IMR-90 (cell line): ENCODE data around the gene NOS1. TPM values are rescaled to one million over a fixed set of nuclear protein-coding genes. Genes with fewer than 3 reads are reported as not detected.

ENCODE experiments used
- ATAC-seq: fragments of 200-7000 bp; cut with Tn5 transposase; 2 replicates; pipeline ENCODE4 v1.9.1; 2020; ENCODE audit warnings: low read depth, mild to moderate bottlenecking, moderate library complexity
- BruUV-seq: library from RNA; stranded (reverse); fragments of 400-500 nt; replicated peaks from 2 replicates; lab custom pipeline; 2021; lab: Mats Ljungman, UMichigan
- CTCF ChIA-PET: fragments of 300-600 bp; formaldehyde crosslinking; extraction: SDS; loops from one replicate; lab custom pipeline; 2021; ENCODE audit warnings: antibody characterized with exemption; lab: Yijun Ruan, JAX
- POLR2A ChIA-PET: fragments of 300-600 bp; sonication (Branson Sonifier 250); formaldehyde crosslinking; loops from one replicate; lab custom pipeline; 2022; ENCODE audit warnings: antibody characterized with exemption; ENCODE audit not compliant: unreplicated experiment; lab: Charles Lee
- DNase-seq: peaks from one replicate; pipeline ENCODE4 v3.0.0; 2013
- H2AFZ ChIP-seq: replicated peaks from 2 replicates; pipeline ENCODE3; 2013; ENCODE audit warnings: low read length, mild to moderate bottlenecking; ENCODE audit not compliant: poor library complexity
- H2AK5ac ChIP-seq: 2 replicates; pipeline ENCODE4 v1.6.1; 2013; ENCODE audit warnings: low read depth, low read length, inconsistent platforms
- H2AK9ac ChIP-seq: replicated peaks from 2 replicates; pipeline ENCODE3; 2013; ENCODE audit warnings: mild to moderate bottlenecking, low read depth, low read length, moderate library complexity; ENCODE audit not compliant: poor library complexity
- H2BK120ac ChIP-seq: 2 replicates; pipeline ENCODE4 v1.6.1; 2013; ENCODE audit warnings: low read depth, low read length, inconsistent platforms
- H2BK15ac ChIP-seq: 3 replicates; pipeline ENCODE4 v1.6.1; 2013; ENCODE audit warnings: low read depth, low read length, inconsistent platforms
- H2BK20ac ChIP-seq: 2 replicates; pipeline ENCODE4 v1.6.1; 2013; ENCODE audit warnings: low read depth, mild to moderate bottlenecking, inconsistent platforms, low read length, moderate library complexity
- H2BK5ac ChIP-seq: 2 replicates; pipeline ENCODE4 v1.6.1; 2013; ENCODE audit warnings: mild to moderate bottlenecking, low read depth, low read length, inconsistent platforms; ENCODE audit not compliant: poor library complexity, severe bottlenecking
- H3K14ac ChIP-seq: replicated peaks from 2 replicates; pipeline ENCODE4 v1.6.1; 2013; ENCODE audit warnings: low read depth, low read length, inconsistent platforms
- H3K18ac ChIP-seq: 2 replicates; pipeline ENCODE4 v1.6.1; 2013; ENCODE audit warnings: low read depth, low read length, control low read depth
- H3K23ac ChIP-seq: 2 replicates; pipeline ENCODE4 v1.6.1; 2013; ENCODE audit warnings: low read depth, low read length, inconsistent platforms
- H3K27ac ChIP-seq: 2 replicates; pipeline ENCODE4 v1.5.1; 2013; ENCODE audit warnings: mild to moderate bottlenecking, control low read depth, low read length; ENCODE audit not compliant: insufficient read depth
- H3K27me3 ChIP-seq: 2 replicates; pipeline ENCODE4 v1.6.1; 2013; ENCODE audit warnings: low read length; ENCODE audit not compliant: control insufficient read depth, insufficient read depth
- H3K36me3 ChIP-seq: 2 replicates; pipeline ENCODE4 v1.6.1; 2013; ENCODE audit warnings: low read length, mixed read lengths; ENCODE audit not compliant: control insufficient read depth, insufficient read depth
- H3K4ac ChIP-seq: 2 replicates; pipeline ENCODE4 v1.6.1; 2013; ENCODE audit warnings: low read depth, low read length, inconsistent platforms
- H3K4me1 ChIP-seq: 2 replicates; pipeline ENCODE4 v1.6.1; 2013; ENCODE audit warnings: low read length, mixed read lengths; ENCODE audit not compliant: control insufficient read depth, insufficient read depth
- H3K4me2 ChIP-seq: 2 replicates; pipeline ENCODE4 v1.6.1; 2013; ENCODE audit warnings: low read depth, mild to moderate bottlenecking, control low read depth, low read length, moderate library complexity
- H3K4me3 ChIP-seq: 2 replicates; pipeline ENCODE4 v1.5.1; 2013; ENCODE audit warnings: low read depth, mild to moderate bottlenecking, control low read depth, low read length, moderate library complexity; ENCODE audit not compliant: insufficient read depth
- H3K56ac ChIP-seq: 2 replicates; pipeline ENCODE4 v1.6.1; 2013; ENCODE audit warnings: low read length, inconsistent platforms; ENCODE audit not compliant: insufficient read depth; ENCODE audit errors: extremely low read depth
- H3K79me1 ChIP-seq, 2 experiments: 2 replicates each; pipeline ENCODE4 v1.6.1; 2013; ENCODE audit warnings: low read length in 2 of 2, inconsistent platforms in 1 of 2, low read depth in 1 of 2
- H3K9ac ChIP-seq: 2 replicates; pipeline ENCODE4 v1.6.1; 2013; ENCODE audit warnings: low read depth, low read length, control low read depth
- H3K9me1 ChIP-seq: 2 replicates; pipeline ENCODE4 v1.6.1; 2013; ENCODE audit warnings: low read length, inconsistent platforms; ENCODE audit not compliant: insufficient read depth
- H3K9me3 ChIP-seq: 2 replicates; pipeline ENCODE4 v1.6.1; 2013; ENCODE audit warnings: low read length; ENCODE audit not compliant: control insufficient read depth, insufficient read depth
- H4K20me1 ChIP-seq: 2 replicates; pipeline ENCODE4 v1.6.1; 2013; ENCODE audit warnings: low read length, inconsistent platforms; ENCODE audit not compliant: insufficient read depth
- H4K5ac ChIP-seq: 2 replicates; pipeline ENCODE4 v1.6.1; 2013; ENCODE audit warnings: mild to moderate bottlenecking, low read depth, low read length, control low read depth
- H4K8ac ChIP-seq, 2 experiments: 2 replicates each; pipeline ENCODE4 v1.6.1; 2013; ENCODE audit warnings: low read depth in 2 of 2, low read length in 2 of 2, control low read depth in 1 of 2, inconsistent platforms in 1 of 2
- H4K91ac ChIP-seq: 2 replicates; pipeline ENCODE4 v1.6.1; 2013; ENCODE audit warnings: low read depth, low read length, inconsistent platforms; ENCODE audit not compliant: insufficient read depth
- BHLHE40 ChIP-seq: fragments of 150-350 bp; IDR thresholded peaks from 2 replicates; pipeline ENCODE4 v1.6.1; 2016; ENCODE audit warnings: mild to moderate bottlenecking, low read depth, low read length
- CEBPB ChIP-seq: IDR thresholded peaks from 2 replicates; pipeline ENCODE4 v1.6.1; 2012; ENCODE audit warnings: low read depth, low read length, improper control_type of control experiment
- CHD1 ChIP-seq: IDR thresholded peaks from 2 replicates; pipeline ENCODE4 v1.6.1; 2012; ENCODE audit warnings: low read depth, low read length, improper control_type of control experiment
- CTCF ChIP-seq: conservative IDR thresholded peaks from 2 replicates; pipeline ENCODE4 v1.5.1; 2012; ENCODE audit warnings: mild to moderate bottlenecking, low read depth, low read length, improper control_type of control experiment
- ELK1 ChIP-seq: fragments of 150-350 bp; IDR thresholded peaks from 2 replicates; pipeline ENCODE4 v1.6.1; 2016; ENCODE audit warnings: low read depth, mild to moderate bottlenecking, low read length, moderate library complexity, borderline replicate concordance
- FOS ChIP-seq: fragments of 150-350 bp; IDR thresholded peaks from 2 replicates; pipeline ENCODE4 v1.6.1; 2016; ENCODE audit warnings: low read depth, low read length
- MAFK ChIP-seq: IDR thresholded peaks from 2 replicates; pipeline ENCODE4 v1.6.1; 2012; ENCODE audit warnings: low read depth, low read length, improper control_type of control experiment
- MAZ ChIP-seq: IDR thresholded peaks from 2 replicates; pipeline ENCODE4 v1.6.1; 2012; ENCODE audit warnings: low read depth, mild to moderate bottlenecking, low read length, improper control_type of control experiment, moderate library complexity, borderline replicate concordance
- MXI1 ChIP-seq: IDR thresholded peaks from 2 replicates; pipeline ENCODE4 v1.6.1; 2012; ENCODE audit warnings: low read depth, mild to moderate bottlenecking, low read length, moderate library complexity, borderline replicate concordance
- NFE2L2 ChIP-seq: fragments of 150-350 bp; IDR thresholded peaks from 2 replicates; pipeline ENCODE4 v1.6.1; 2016; ENCODE audit warnings: low read depth, mild to moderate bottlenecking, low read length
- POLR2A ChIP-seq: IDR thresholded peaks from 2 replicates; pipeline ENCODE4 v1.6.1; 2012; ENCODE audit warnings: mild to moderate bottlenecking, low read depth, low read length
- RAD21 ChIP-seq: IDR thresholded peaks from 2 replicates; pipeline ENCODE4 v1.6.1; 2012; ENCODE audit warnings: low read length, improper control_type of control experiment
- RCOR1 ChIP-seq: IDR thresholded peaks from 2 replicates; pipeline ENCODE4 v1.6.1; 2012; ENCODE audit warnings: mild to moderate bottlenecking, low read length, improper control_type of control experiment; ENCODE audit not compliant: insufficient replicate concordance
- RFX5 ChIP-seq: IDR thresholded peaks from 2 replicates; pipeline ENCODE4 v1.8.0; 2012; ENCODE audit warnings: low read depth, mild to moderate bottlenecking, low read length, moderate library complexity
- SMC3 ChIP-seq: fragments of 150-350 bp; IDR thresholded peaks from 2 replicates; pipeline ENCODE4 v1.6.1; 2016; ENCODE audit warnings: low read depth, mild to moderate bottlenecking, antibody characterized with exemption, low read length, moderate library complexity
- USF2 ChIP-seq: fragments of 150-350 bp; IDR thresholded peaks from 2 replicates; pipeline ENCODE4 v1.6.1; 2017; ENCODE audit warnings: mild to moderate bottlenecking, antibody characterized with exemption, low read length, low read depth
- WGBS, 2 experiments: methylation state at CpG; one replicate each; pipeline versions ENCODE4 v1.1.5 to v1.1.7; 2013; ENCODE audit warnings: missing lambda C conversion rate in 2 of 2; ENCODE audit not compliant: insufficient read length in 1 of 2; ENCODE audit errors: extremely low coverage in 2 of 2; 5-methylcytosine and 5-hydroxymethylcytosine counted together
- dilution Hi-C: fragments of 300-500 bp; cut with HindIII; formaldehyde crosslinking; loops from one replicate; pipeline ENCODE4 v1.14.3; 2018; ENCODE audit warnings: low sequenced_read_pairs; ENCODE audit not compliant: unreplicated experiment
- in situ Hi-C: fragments of 300-500 bp; cut with MboI; formaldehyde crosslinking; loops from 3 replicates; pipeline ENCODE4 v1.14.3; 2019; ENCODE audit warnings: low sequenced_read_pairs, inconsistent platforms, mixed read lengths
- intact Hi-C: fragments of 100-400 bp; cut with micrococcal nuclease; formaldehyde crosslinking; loops from 2 replicates; pipeline ENCODE4 v1.10.0; 2022
- polyA plus RNA-seq, 3 experiments: library from polyadenylated mRNA; depleted of rRNA; stranded (reverse); fragments of >200 nt; gene quantifications; 2 replicates each; pipeline ENCODE4 v1.2.3, GENCODE V29; 2012; ENCODE audit warnings: low replicate concordance in 1 of 3
- total RNA-seq: library from RNA; depleted of rRNA; stranded (reverse); fragments of >200 nt; gene quantifications from 2 replicates; pipeline ENCODE4 v1.2.3, GENCODE V29; 2012

Gene NOS1
- total and polyA plus RNA-seq, 2 of the 4 experiments (the other 2 are of a cell fraction), result 0.09 TPM; not detected in 1

- intact Hi-C loops (no loop called here), in situ Hi-C loops (no loop called here), dilution Hi-C loops (no loop called here)
- no peak overlapping the region for H3K56ac ChIP-seq
- H2BK20ac ChIP-seq, result no peak overlapping the region
- ChIA-PET POLR2A (no interaction called here), CTCF (interaction anchor here (0.7 kb wide), 1 partner anchor 626 kb away, joined by 3 read pairs; no protein-coding TSS in a partner anchor)
- no peak overlapping the region for H2BK5ac ChIP-seq
- H3K4ac ChIP-seq, result no peak overlapping the region
- no peak overlapping the region for H4K91ac ChIP-seq
- no peak overlapping the region for H3K14ac ChIP-seq
- no peak for DNase-seq
- H2BK120ac ChIP-seq, result no peak overlapping the region
- no peak overlapping the region for H2BK15ac ChIP-seq
- no peaks in the 10 kb centered on the region for H3K4me1 ChIP-seq
- no peak overlapping the region for H3K18ac ChIP-seq
- no TSS peak for BruUV-seq
- H2AK5ac ChIP-seq, result no peak overlapping the region
- 47% methylated on average over 3 of the region's 12 CpGs; no CpG with 5 or more reads in 1 of the 2 experiments for WGBS, 2 experiments
- H4K20me1 ChIP-seq, result no peaks in the 10 kb centered on the region
- H2AK9ac ChIP-seq, result no peak overlapping the region
- H3K9ac ChIP-seq, result no peak overlapping the region
- no peaks in the 10 kb centered on the region for H3K27me3 ChIP-seq
- H3K79me1 ChIP-seq, result no peaks in the 10 kb centered on the region
- no peak for ATAC-seq
- H2AFZ ChIP-seq, result no peak overlapping the region
- no peak overlapping the region for H4K5ac ChIP-seq
- no peak overlapping the region for H4K8ac ChIP-seq
- TF ChIP-seq RAD21 (no peak), BHLHE40 (no peak), USF2 (no peak), CEBPB (no peak), CHD1 (no peak), FOS (no peak), MXI1 (no peak), CTCF (no peak), MAFK (no peak), NFE2L2 (no peak), RCOR1 (no peak), MAZ (no peak), SMC3 (no peak), ELK1 (no peak), POLR2A (no peak), RFX5 (no peak)
- no peak overlapping the region for H3K23ac ChIP-seq
- no peaks in the 10 kb centered on the region for H3K36me3 ChIP-seq
- H3K9me1 ChIP-seq, result no peaks in the 10 kb centered on the region
- no peak overlapping the region for H3K4me2 ChIP-seq
- H3K27ac ChIP-seq, result no peak overlapping the region
- no peak overlapping the region for H3K4me3 ChIP-seq
- H3K9me3 ChIP-seq, result peaks cover 6% of the 10 kb centered on the region; the same call in 1 of the 2 replicates
Measured at GRCh38 chr12:117227000-117227653, 134.3 kb downstream of the NOS1 start.
